HepG2 (cell line): Measurements from ENCODE around the gene TRIAP1. TPM values are rescaled to one million over a fixed set of nuclear protein-coding genes. Genes with fewer than 3 reads are reported as not detected.

Experiments
- ATF7 ChIP-seq, 2 experiments: fragments of 450-650 bp in 1 of 2; sonication (generic) in 1 of 2; formaldehyde crosslinking in 1 of 2; IDR thresholded peaks; 2 replicates each; pipeline versions ENCODE4 v1.4.0 to v1.6.1; 2016 to 2020; ENCODE audit warnings: antibody characterized with exemption in 1 of 2, mild to moderate bottlenecking in 1 of 2, missing genetic modification reagents in 1 of 2
- BRF2 ChIP-seq: sonication (generic); formaldehyde crosslinking; IDR thresholded peaks from 2 replicates; pipeline ENCODE4 v1.8.1; 2022; ENCODE audit warnings: mild to moderate bottlenecking, missing genetic modification reagents
- CEBPG ChIP-seq: IDR thresholded peaks from 2 replicates; pipeline ENCODE4 v1.6.1; 2016
- EEA1 ChIP-seq: sonication (generic); formaldehyde crosslinking; IDR thresholded peaks from 2 replicates; pipeline ENCODE4 v1.5.1; 2020; ENCODE audit warnings: mild to moderate bottlenecking, missing genetic modification reagents, borderline replicate concordance
- EED ChIP-seq: sonication (generic); formaldehyde crosslinking; IDR thresholded peaks from 2 replicates; pipeline ENCODE4 v1.5.0; 2020; ENCODE audit warnings: mild to moderate bottlenecking, missing genetic modification reagents
- EHMT2 ChIP-seq: fragments of 200-600 bp; sonication (generic); IDR thresholded peaks from 2 replicates; pipeline ENCODE4 v1.7.0; 2017; ENCODE audit warnings: antibody characterized with exemption, low read depth, low read length, borderline replicate concordance
- HOXA9 ChIP-seq: sonication (generic); formaldehyde crosslinking; IDR thresholded peaks from 2 replicates; pipeline ENCODE4 v1.8.1; 2022; ENCODE audit warnings: missing genetic modification reagents, mild to moderate bottlenecking, moderate library complexity, borderline replicate concordance
- MAFK ChIP-seq, 2 experiments: IDR thresholded peaks in 1 of 2; conservative IDR thresholded peaks in 1 of 2; 2 replicates each; pipeline ENCODE4 v1.6.1; 2011; ENCODE audit warnings: improper control_type of control experiment in 2 of 2, low read length in 2 of 2
- MBNL3 ChIP-seq: fragments of 250-450 bp; sonication (Bioruptor Pico); conservative IDR thresholded peaks from 2 replicates; pipeline ENCODE4 v1.8.0; 2022; ENCODE audit warnings: mild to moderate bottlenecking, inconsistent platforms
- MYNN ChIP-seq: sonication (generic); formaldehyde crosslinking; IDR thresholded peaks from 2 replicates; pipeline ENCODE4 v1.4.0; 2020; ENCODE audit warnings: mild to moderate bottlenecking, low read depth, missing genetic modification reagents
- NFKB2 ChIP-seq: sonication (generic); formaldehyde crosslinking; IDR thresholded peaks from 2 replicates; pipeline ENCODE4 v1.4.0; 2020; ENCODE audit warnings: missing genetic modification reagents, borderline replicate concordance
- NR2F6 ChIP-seq, 2 experiments: IDR thresholded peaks; 2 replicates each; pipeline ENCODE4 v1.6.1; 2016; ENCODE audit warnings: antibody characterized with exemption in 1 of 2, mild to moderate bottlenecking in 1 of 2
- RFXANK ChIP-seq: IDR thresholded peaks from 2 replicates; pipeline ENCODE4 v1.6.1; 2016
- RXRB ChIP-seq: IDR thresholded peaks from 2 replicates; pipeline ENCODE4 v1.6.1; 2016; ENCODE audit warnings: borderline replicate concordance, missing genetic modification reagents, missing compliant biosample characterization
- SAFB2 ChIP-seq: sonication (generic); formaldehyde crosslinking; IDR thresholded peaks from 2 replicates; pipeline ENCODE4 v1.5.1; 2020; ENCODE audit warnings: missing genetic modification reagents, low read depth, mild to moderate bottlenecking, borderline replicate concordance
- SIX4 ChIP-seq: sonication (generic); formaldehyde crosslinking; IDR thresholded peaks from 2 replicates; pipeline ENCODE4 v1.4.0; 2020; ENCODE audit warnings: missing genetic modification reagents
- SMARCC2 ChIP-seq: fragments of 450-650 bp; IDR thresholded peaks from 2 replicates; pipeline ENCODE4 v1.6.1; 2017; ENCODE audit warnings: antibody characterized with exemption, mild to moderate bottlenecking
- SSRP1 ChIP-seq: IDR thresholded peaks from 2 replicates; pipeline ENCODE4 v1.6.1; 2016; ENCODE audit warnings: control low read depth
- STAG1 ChIP-seq: sonication (generic); formaldehyde crosslinking; IDR thresholded peaks from 2 replicates; pipeline ENCODE4 v1.4.0; 2020; ENCODE audit warnings: missing genetic modification reagents
- ZFP36 ChIP-seq: fragments of 150-350 bp; IDR thresholded peaks from 2 replicates; pipeline ENCODE4 v1.6.1; 2018; ENCODE audit warnings: borderline replicate concordance, low read length, low read depth; ENCODE audit not compliant: partially characterized antibody
- ZFY ChIP-seq: sonication (generic); formaldehyde crosslinking; IDR thresholded peaks from 2 replicates; pipeline ENCODE4 v1.4.0; 2020; ENCODE audit warnings: missing genetic modification reagents
- ZNF232 ChIP-seq: sonication (generic); formaldehyde crosslinking; IDR thresholded peaks from 2 replicates; pipeline ENCODE4 v1.4.0; 2020; ENCODE audit warnings: missing genetic modification reagents, borderline replicate concordance
- ZNF333 ChIP-seq: sonication (generic); formaldehyde crosslinking; IDR thresholded peaks from 2 replicates; pipeline ENCODE4 v1.4.0; 2020; ENCODE audit warnings: mild to moderate bottlenecking, missing genetic modification reagents, borderline replicate concordance
- ZNF367 ChIP-seq: sonication (generic); formaldehyde crosslinking; IDR thresholded peaks from 2 replicates; pipeline ENCODE4 v1.4.0; 2020; ENCODE audit warnings: missing genetic modification reagents, borderline replicate concordance
- ZNF484 ChIP-seq: sonication (generic); formaldehyde crosslinking; IDR thresholded peaks from 2 replicates; pipeline ENCODE4 v1.5.1; 2020; ENCODE audit warnings: mild to moderate bottlenecking, low read depth, missing genetic modification reagents, borderline replicate concordance
- ZNF878 ChIP-seq: sonication (generic); formaldehyde crosslinking; IDR thresholded peaks from 2 replicates; pipeline ENCODE4 v1.8.1; 2023; ENCODE audit warnings: mild to moderate bottlenecking, missing genetic modification reagents, moderate library complexity
- ZNF883 ChIP-seq: sonication (generic); formaldehyde crosslinking; IDR thresholded peaks from 2 replicates; pipeline ENCODE4 v1.5.1; 2020; ENCODE audit warnings: mild to moderate bottlenecking, missing genetic modification reagents; ENCODE audit errors: not compliant biosample characterization
- ZSCAN5A ChIP-seq: sonication (generic); formaldehyde crosslinking; IDR thresholded peaks from 2 replicates; pipeline ENCODE4 v1.8.0; 2022; ENCODE audit warnings: mild to moderate bottlenecking, missing genetic modification reagents, borderline replicate concordance
- polyA plus RNA-seq, 8 experiments: library from polyadenylated mRNA; depleted of rRNA in 3 of 8; stranded (reverse) in 7 of 8; unstranded in 1 of 8; fragments of >200 nt; fragmentation: Illumina TruSeq in 4 of 8; extraction: Trizol in 4 of 8; gene quantifications; 2 replicates each; pipeline versions ENCODE4 v1.2.1 to v1.2.3, GENCODE V29; 2011 to 2016; ENCODE audit warnings: low read depth in 4 of 8, missing spikeins in 1 of 8, mixed read lengths in 1 of 8; ENCODE audit not compliant: insufficient read depth in 1 of 8
- total RNA-seq, 5 experiments: library from RNA; depleted of rRNA; stranded (reverse); fragments of >200 nt; fragmentation: Illumina TruSeq; extraction: Trizol; gene quantifications; 2 replicates each; pipeline ENCODE4 v1.2.3, GENCODE V29; 2016; ENCODE audit warnings: low read depth in 1 of 5

The TRIAP1 gene
- total and polyA plus RNA-seq, 2 of the 13 experiments (the other 11 are each of a cell fraction or from before 2014, with no cell fraction given): 55.0 to 117 TPM

GRCh38 chr12:120445911-120446843 is at the start of gene TRIAP1, which contains the start of gene GATC (continued):
- peak in 1 of 2 experiments; percentile 55; a peak in 2 of 4 replicates for TF ChIP-seq MAFK (conservative IDR thresholded peaks at IDR 0.05 in 1 of 2, IDR thresholded peaks at IDR 0.05 in 1 of 2; ENCODE audit: low read length in 2 of 2)
- TF ChIP-seq ZSCAN5A (CRISPR knock-in tag): peak; percentile 75; the same call in 1 of the 2 replicates
- TF ChIP-seq EHMT2: no peak
- no peak for TF ChIP-seq ATF7 (IDR thresholded peaks at IDR 0.05)
- peak; percentile 82 for TF ChIP-seq ATF7 (CRISPR knock-in tag; IDR thresholded peaks at IDR 0.05)
- TF ChIP-seq EEA1 (CRISPR knock-in tag): 0 out of 2 replicates have a peak, but pooled peaks have one; percentile 28
- peak; percentile 90; the same call in 1 of the 2 replicates for TF ChIP-seq NFKB2
- peak; percentile 83 for TF ChIP-seq CEBPG
- TF ChIP-seq SAFB2 (CRISPR knock-in tag): no peak; the same call in 1 of the 2 replicates
- peak; percentile 75; the same call in 1 of the 2 replicates for TF ChIP-seq HOXA9 (CRISPR knock-in tag)
- peak; percentile 97 for TF ChIP-seq ZFY (CRISPR knock-in tag)
- TF ChIP-seq SIX4 (CRISPR knock-in tag): peak; percentile 28; the same call in 1 of the 2 replicates
- no peak for TF ChIP-seq SMARCC2
- peak; percentile 80; the same call in 1 of the 2 replicates for TF ChIP-seq RFXANK (CRISPR knock-in tag)
- 0 out of 2 replicates have a peak, but pooled peaks have one; percentile 28 for TF ChIP-seq EED (CRISPR knock-in tag)
- no peak; the same call in 1 of the 2 replicates for TF ChIP-seq ZNF484
- no peak for TF ChIP-seq ZNF333 (CRISPR knock-in tag)
- peak; percentile 75; the same call in 1 of the 2 replicates for TF ChIP-seq ZNF232 (CRISPR knock-in tag)
- TF ChIP-seq ZNF878: no peak
- no peak for TF ChIP-seq BRF2 (CRISPR knock-in tag)
- no peak for TF ChIP-seq STAG1
- TF ChIP-seq SSRP1 (CRISPR knock-in tag): no peak
- TF ChIP-seq RXRB (CRISPR knock-in tag): peak; percentile 84
- TF ChIP-seq MYNN: no peak
- no peak for TF ChIP-seq ZFP36
- TF ChIP-seq MBNL3 (CRISPR knock-in tag): no peak
- 0 out of 2 replicates have a peak, but pooled peaks have one; percentile 22 for TF ChIP-seq ZNF367
- TF ChIP-seq ZNF883 (CRISPR knock-in tag): peak; percentile 96
- no peak; the same call in 1 of the 2 replicates for TF ChIP-seq NR2F6 (IDR thresholded peaks at IDR 0.05)
- peak; percentile 44; the same call in 1 of the 2 replicates for TF ChIP-seq NR2F6 (CRISPR knock-in tag; IDR thresholded peaks at IDR 0.05)
